Adrenal gland (tissue), 5 donors: Measurements from ENCODE around the gene PMP22.

Source experiments
- POLR2A ChIP-seq, 2 donors: fragments of 450-650 bp; IDR thresholded peaks; one replicate each; pipeline ENCODE4 v1.6.1; 2017; ENCODE audit warnings: antibody characterized with exemption in 2 of 2, mild to moderate bottlenecking in 2 of 2, moderate library complexity in 1 of 2
- TF ChIP-seq, protein P1 (sequence below), 6 experiments: fragments of 450-650 bp in 4 of 6; fragments of 200-600 bp in 2 of 6; sonication (generic) in 1 of 6; IDR thresholded peaks; 1 replicate in 5 of 6; 2 replicates in 1 of 6; pipeline versions ENCODE4 v1.5.1 to v1.8.0; 2016 to 2021; ENCODE audit warnings: antibody characterized with exemption in 6 of 6, mild to moderate bottlenecking in 2 of 6, moderate library complexity in 1 of 6
- donor health status: DM: no; HTN: no; CAD: no.

DNA sequence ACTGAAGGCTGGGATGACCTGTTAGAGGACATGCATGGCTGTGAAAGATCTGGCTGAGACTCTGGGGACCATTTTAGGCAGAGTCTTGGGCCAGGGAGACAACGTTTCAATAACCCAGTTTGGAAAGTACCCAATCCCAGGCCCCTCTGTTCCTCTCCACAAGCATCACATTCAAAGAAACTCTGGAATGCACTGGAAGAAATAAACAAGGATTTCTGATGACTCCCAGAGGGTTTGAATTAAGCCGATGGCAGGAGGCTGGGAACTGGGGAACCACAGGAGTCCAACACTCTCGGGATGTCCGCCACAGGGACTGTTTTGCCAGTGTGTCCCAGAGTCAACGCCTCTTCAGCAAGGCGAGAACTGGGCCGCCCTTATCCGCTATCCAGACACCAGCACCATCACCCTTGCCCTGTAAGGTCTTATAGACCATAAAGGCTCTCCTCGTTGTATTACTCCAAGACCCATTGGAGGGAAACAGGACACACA lies 3.3 kb downstream of the PMP22 start:
- TF ChIP-seq, protein P1, sequence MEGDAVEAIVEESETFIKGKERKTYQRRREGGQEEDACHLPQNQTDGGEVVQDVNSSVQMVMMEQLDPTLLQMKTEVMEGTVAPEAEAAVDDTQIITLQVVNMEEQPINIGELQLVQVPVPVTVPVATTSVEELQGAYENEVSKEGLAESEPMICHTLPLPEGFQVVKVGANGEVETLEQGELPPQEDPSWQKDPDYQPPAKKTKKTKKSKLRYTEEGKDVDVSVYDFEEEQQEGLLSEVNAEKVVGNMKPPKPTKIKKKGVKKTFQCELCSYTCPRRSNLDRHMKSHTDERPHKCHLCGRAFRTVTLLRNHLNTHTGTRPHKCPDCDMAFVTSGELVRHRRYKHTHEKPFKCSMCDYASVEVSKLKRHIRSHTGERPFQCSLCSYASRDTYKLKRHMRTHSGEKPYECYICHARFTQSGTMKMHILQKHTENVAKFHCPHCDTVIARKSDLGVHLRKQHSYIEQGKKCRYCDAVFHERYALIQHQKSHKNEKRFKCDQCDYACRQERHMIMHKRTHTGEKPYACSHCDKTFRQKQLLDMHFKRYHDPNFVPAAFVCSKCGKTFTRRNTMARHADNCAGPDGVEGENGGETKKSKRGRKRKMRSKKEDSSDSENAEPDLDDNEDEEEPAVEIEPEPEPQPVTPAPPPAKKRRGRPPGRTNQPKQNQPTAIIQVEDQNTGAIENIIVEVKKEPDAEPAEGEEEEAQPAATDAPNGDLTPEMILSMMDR (IDR thresholded peaks at IDR 0.05), result no peak
- no peak for TF ChIP-seq POLR2A (IDR thresholded peaks at IDR 0.05)
